NCI-H2196 (cell line): ENCODE measurements around the gene GPR149.

Source experiments
- DNase-seq: peaks from one replicate; lab custom pipeline; 2025; ENCODE audit not compliant: unreplicated experiment; lab: John Stamatoyannopoulos, UW

GPR149 gene

DNA sequence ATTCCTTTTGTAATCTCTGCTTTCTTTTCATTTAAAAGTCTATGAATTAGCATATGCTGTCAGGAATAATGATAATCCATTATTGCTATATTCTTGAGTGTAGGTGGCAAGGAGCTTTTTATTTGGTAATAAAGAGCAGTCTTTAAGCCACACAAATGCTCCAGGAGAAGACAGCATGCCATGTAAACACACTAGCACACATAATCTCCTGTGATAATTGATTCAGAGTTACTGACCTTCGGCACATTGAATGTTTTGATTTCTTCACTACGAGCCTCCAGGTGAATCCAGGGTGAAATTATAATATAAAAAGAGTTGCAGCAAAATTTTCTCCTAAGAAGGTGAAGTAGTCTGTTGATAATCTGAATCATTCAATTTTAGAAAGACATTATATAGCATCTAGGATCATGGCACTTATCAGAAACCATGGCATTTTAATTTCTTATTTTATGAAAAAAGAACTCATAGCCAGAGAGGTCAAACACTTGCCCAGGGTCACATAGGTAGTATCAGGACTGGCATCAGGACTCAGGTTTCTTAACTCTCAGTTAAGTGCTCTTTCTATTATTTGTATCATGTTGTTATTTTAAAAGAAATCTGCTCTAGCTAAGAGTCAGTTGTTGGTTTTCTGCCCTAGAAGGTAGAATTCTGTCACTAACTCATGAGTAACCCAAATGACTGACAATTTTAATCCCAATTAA is 84.4 kb downstream of the GPR149 start:
- no peak for DNase-seq

DNA sequence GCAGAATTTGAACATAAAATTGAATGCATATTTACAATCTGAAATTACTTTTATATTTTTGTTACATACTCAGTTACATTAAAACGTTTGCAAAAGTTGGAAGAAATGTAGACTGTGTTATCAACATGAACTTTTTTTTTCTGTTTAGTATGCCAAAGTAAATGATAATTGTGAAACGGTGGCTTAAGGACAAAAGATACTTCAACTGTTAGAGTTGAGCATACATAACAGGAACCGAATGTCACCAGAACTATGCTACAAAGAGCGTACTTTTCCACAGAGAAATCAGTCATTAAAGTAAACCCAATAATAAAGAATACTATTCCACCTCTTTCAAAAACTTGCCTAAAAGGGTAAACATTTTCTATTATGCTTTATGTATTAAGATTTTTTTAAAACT is 91.4 kb downstream of the GPR149 start:
- DNase-seq = no peak

DNA sequence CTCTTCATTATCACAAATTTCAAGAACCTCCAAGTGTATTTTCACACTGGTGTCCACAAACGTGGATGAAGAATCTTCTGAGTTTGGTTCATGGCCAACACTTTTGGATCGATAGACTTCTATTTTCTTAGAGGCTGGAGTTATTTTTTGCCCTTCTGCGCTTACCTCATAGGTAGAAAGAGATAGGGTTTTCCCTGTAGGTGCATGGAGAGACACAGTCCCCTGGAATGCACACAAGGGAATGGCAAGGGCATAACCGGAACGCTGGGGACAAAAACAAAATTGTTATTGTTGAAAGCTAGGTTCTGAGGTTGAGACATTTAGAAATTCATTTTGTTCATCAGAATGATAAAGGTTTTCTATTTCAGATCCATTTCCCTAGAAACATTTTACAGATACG is 92.0 kb downstream of the GPR149 start:
- no peak for DNase-seq

DNA sequence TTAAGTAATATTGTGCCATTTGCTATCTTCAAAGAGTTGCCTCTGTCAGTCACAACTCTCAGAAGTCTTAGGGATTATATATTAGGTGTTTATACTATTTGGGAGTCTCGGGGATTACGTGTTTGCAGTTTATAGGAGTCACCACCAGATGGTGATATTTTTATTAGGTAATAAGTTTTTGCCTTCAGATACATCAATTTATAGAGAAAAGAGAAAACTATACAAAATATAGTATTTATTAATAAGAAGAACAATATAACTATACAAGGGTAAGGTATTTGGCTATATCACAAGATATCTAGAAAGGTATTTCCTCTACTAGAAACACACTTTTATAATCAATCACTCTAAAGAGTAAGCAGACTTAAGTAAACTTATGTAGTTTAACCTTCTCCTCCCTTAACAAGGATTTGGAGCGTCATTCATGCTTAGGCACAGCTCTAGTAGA is 95.0 kb downstream of the GPR149 start:
- DNase-seq = peak; percentile 27

DNA sequence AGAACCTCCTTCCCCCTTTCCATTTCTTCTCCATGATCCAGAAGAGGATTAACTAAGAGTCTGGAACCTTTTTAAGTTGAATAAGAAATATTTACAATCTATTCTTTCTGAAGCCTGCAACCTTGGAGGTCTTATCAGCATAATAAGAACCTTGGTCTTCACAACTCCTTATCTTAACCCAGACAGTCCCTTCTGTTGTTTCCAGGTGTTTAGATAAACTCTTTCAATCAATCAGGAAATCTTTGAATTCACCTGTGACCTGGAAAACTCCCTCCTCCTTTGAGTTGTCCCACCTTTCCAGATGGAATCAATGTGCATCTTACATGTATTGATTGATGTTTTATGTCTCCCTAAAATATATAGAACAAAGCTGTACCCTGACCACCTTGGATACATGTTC is 102.1 kb downstream of the GPR149 start:
- DNase-seq = no peak

DNA sequence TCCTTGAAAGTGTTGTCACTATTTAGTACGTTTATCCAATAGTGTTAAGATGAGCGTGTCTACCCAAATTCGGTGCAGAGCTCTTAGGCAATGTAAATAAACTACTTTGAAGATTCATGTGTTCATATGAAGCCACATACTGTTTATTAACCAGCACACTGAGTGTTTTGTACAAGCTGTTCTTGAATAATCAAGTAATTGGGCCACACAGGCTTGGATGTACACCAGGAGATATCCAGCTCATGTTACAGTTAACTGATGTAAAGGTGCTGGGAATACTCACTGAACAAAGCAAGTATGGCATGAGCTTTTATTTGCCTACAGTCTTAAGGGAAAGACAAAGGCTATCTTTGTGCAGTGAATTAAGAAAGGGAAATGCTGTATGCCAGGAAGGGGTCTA is 105.1 kb downstream of the GPR149 start:
- DNase-seq = peak; percentile 43

DNA sequence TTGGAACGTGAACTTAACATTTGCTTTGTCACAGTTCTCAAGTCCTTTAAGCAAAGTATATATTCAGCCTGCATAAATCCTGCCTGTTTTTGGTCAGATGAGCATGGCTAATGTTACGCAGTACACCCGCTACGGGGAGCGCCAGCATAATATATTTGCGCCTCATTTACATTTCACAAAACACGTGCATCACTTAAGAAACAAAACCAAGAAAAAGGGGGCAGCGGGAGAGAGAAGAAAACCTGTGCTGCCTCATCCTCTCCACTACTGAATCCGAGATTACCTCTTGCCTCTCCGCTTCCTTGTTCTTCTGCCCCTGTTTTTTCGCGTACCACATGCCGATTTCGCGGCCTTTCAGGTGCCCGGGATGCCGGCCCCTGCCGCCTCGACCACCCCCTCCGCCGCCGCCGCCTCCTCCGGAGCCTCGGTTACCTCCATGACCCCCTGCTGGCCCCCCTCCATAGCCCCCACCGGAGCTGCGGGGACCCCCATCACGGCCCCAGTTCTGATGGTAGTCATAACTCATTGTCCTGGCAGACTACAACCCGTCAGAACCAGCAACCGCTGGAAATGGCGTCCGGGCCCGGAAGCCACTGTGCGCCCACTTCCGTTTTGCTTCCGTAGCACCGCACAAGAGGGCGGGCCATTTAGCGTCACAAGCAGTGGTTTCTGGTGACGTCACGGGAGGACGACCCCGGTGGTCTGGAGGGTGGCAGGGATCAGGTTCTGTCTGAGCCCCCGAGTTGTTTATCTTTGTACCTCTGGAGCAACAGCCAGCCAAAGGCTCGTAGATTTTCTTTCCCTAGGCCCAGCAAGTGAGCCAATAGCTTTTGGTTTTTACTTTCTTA is 105.9 kb downstream of the GPR149 start, which contains the start of gene DHX36:
Gene DHX36 (minus strand): TSS at position 597 of the 848 bp plus-strand sequence. CDS start 71 bp downstream, at position 526.
- DNase-seq = peak; percentile 97

DNA sequence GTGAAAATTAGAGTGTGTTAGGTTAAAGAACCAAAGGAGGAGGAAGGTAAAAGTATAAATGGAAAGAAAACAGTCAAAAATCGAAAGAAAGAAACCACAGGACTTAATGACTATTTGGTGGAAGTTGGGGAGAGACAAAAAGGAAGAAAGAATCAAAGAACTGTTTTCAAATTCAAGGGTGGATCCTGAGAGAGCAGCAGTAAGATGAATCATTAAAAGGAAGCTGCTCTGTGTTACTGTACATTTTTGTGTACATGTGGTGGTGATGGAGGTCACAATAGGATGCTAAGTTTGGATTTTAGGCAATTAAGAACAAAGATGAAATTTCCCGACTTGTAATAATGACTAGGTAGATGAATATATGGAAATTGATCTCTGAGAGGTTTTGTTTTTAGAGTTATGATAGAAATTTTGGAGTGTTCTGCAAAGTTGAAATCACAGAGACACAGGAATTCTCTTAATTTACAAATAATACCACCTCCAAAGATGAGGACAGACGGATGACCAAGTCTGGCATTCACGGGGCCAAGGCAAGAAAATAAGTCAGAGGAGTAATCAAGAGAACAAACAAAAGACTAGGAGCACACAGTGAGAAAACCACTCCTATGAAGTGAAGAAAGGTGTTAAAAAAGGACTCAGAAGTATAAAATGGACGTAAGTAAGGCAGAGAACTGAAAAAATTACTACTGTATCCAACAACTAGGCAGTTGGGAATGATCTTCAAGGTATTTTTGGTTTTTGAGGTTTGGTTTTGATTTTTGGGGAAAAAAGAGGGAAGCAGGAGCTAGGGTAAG is 112.8 kb downstream of the GPR149 start:
- no peak for DNase-seq

DNA sequence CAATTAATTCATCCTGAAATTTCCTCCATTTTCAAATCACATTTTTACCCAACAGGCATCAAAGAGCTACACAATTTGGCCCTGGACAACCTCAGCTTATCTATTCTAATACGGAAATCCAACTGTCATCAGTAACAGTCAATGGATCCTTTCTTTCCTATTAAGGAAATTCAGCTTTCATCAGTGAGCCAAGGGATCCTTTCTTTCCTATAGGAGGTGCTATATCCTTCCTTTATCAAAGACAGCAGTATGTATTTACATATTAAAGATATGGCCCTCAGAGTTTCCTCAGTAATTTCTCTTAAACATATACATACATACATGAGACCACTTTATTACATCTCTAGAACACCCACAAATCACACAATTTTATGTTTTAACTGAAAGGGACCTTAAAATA is 115.8 kb downstream of the GPR149 start:
- DNase-seq = no peak

- DNase-seq = no peak
These were observed 119.2 kb downstream of the GPR149 start for GRCh38 chr3:154310840-154311239.

GRCh38 chr3:154307363-154307762 is 122.6 kb downstream of the GPR149 start:
- DNase-seq = no peak

DNA sequence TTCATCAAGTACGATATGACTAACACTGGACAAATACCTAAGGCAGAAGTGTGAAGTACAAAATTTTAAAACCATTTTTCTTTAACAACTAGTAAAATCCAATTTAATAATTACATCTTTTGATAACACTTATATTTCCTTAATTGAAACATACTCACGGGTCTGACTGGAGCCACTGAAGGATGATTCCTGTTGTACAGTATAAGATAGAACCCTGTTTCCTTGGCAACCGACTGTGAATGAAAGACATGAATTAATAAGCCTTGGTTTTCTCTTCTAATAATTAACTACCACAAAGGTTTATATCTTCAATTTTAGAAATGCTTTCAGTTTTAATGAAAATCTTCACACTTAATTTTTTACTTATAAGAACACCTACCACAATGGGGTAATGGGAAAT is 125.1 kb downstream of the GPR149 start:
- DNase-seq = no peak

- no peak for DNase-seq
These were observed 125.7 kb downstream of the GPR149 start for GRCh38 chr3:154304116-154304786.

GRCh38 chr3:154301561-154301960 is 128.4 kb downstream of the GPR149 start:
- DNase-seq = no peak

- DNase-seq = no peak
These were observed 136.0 kb downstream of the GPR149 start for GRCh38 chr3:154294016-154294415.

- DNase-seq = no peak
These were observed 139.8 kb downstream of the GPR149 start for GRCh38 chr3:154290187-154290586.
